Activated naive CD4-positive, alpha-beta T cell treated with anti-CD3 and anti-CD28 coated beads, Interleukin-2, amount 50 U/mL, for 72 hours (primary cell): ENCODE measurements around the gene B4GALT2. TPM values are rescaled to one million over a fixed set of nuclear protein-coding genes. Genes with fewer than 3 reads are reported as not detected.

Experiments used
- ATAC-seq, 2 donors: fragments of 150-1000 bp; cut with Tn5 transposase; 2 replicates each; pipeline ENCODE4 v1.10.0; 2021; ENCODE audit warnings: mild to moderate bottlenecking in 2 of 2, moderate library complexity in 2 of 2
- DNase-seq, 2 donors: peaks; one replicate each; pipeline ENCODE4 v3.0.0; 2021 to 2022; ENCODE audit warnings: low spot score in 2 of 2
- H3K27ac Mint-ChIP-seq, 2 donors: one replicate each; pipeline ENCODE4 v1.8.0; 2022; ENCODE audit warnings: mild to moderate bottlenecking in 2 of 2, mixed read lengths in 2 of 2
- H3K36me3 Mint-ChIP-seq, 2 donors: one replicate each; pipeline ENCODE4 v1.8.0; 2022; ENCODE audit warnings: mixed read lengths in 2 of 2
- H3K9me3 Mint-ChIP-seq, 2 donors: one replicate each; pipeline ENCODE4 v1.8.0; 2022; ENCODE audit warnings: mixed read lengths in 2 of 2
- total RNA-seq, 2 donors: library from RNA; stranded (reverse); gene quantifications; one replicate each; pipeline ENCODE4 v1.2.3, GENCODE V29; 2022

B4GALT2 gene
- total RNA-seq, 2 donors from 2014 or later = 11.3 to 24.8 TPM

DNA sequence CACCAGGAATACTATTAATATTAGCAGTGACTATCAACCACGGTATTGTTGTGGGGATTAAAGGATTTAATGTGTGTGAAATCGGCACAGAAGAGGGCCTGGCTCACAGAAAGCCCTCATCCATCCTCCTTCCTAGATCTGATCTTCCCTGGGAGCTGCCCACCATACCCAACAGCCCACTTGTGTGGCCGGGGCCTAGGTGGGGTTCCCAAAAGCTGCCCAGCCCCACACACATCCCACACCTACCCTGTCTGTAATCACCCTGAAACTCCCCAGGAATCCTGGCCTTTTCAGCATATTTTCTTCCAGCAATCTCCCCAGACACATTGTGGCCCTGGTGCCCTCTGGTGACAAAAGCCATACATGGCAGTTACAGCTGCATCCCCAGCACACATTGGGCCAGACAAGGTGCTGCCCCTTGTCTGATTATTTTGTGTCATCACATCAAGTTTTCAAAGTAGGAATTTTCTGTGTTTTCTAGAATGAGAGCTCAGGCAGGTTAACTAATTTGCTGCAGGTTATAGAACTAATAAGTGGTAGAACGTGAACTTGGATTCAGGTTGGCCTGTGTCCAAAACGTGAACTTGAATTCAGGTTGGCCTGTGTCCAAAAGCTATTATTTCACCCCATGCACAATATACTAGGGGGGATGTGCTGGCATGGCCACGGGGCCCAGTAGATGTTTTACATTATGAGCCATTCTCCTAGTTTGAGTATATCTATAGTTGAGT is 57.6 kb downstream of the B4GALT2 start:
- peak; percentile 81 to 87 for ATAC-seq
- no peaks in the 10 kb centered on the region for H3K36me3 Mint-ChIP-seq
- peak overlapping the region in 1 of 2 donors; percentile 6 for H3K27ac Mint-ChIP-seq
- H3K9me3 Mint-ChIP-seq = no peaks in the 10 kb centered on the region
- DNase-seq = peak in 1 of 2 donors; percentile 73

DNA sequence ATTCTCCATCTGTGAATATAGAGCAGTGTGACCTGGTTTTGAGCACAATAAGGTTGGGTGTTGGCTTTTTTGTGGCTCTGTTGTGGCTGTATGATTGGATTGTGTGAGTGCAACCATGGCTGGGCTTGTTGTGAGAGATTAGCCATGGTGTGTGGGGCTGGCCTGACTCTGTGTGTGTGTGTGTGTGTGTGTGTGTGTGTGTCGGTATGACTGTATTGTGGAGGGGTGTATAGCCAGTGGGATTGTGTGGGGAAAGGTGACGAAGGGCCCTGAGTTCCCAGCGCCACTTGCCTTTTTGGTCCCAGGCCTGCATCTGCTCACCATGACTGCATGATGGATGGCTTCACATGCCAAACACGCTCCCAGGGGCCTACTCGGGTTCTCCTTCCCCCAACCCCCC is 58.1 kb downstream of the B4GALT2 start:
- no peaks in the 10 kb centered on the region for H3K9me3 Mint-ChIP-seq
- DNase-seq = no peak
- no peaks in the 10 kb centered on the region for H3K36me3 Mint-ChIP-seq
- no peak overlapping the region for H3K27ac Mint-ChIP-seq
- ATAC-seq = no peak

GRCh38 chr1:44038876-44039657 is 60.1 kb downstream of the B4GALT2 start:
- no peak for DNase-seq

GRCh38 chr1:44040418-44040817 is 61.4 kb downstream of the B4GALT2 start:
- ATAC-seq = no peak

More at GRCh38 chr1:44038876-44039657, 60.1 kb downstream of the B4GALT2 start:
- Mint-ChIP-seq H3K9me3 (no peaks in the 10 kb centered on the region), H3K36me3 (no peaks in the 10 kb centered on the region), H3K27ac (no peak overlapping the region)
- no peak for ATAC-seq

More at GRCh38 chr1:44040418-44040817, 61.4 kb downstream of the B4GALT2 start:
- H3K9me3 Mint-ChIP-seq = no peaks in the 10 kb centered on the region
- no peak overlapping the region for H3K27ac Mint-ChIP-seq
- H3K36me3 Mint-ChIP-seq = no peaks in the 10 kb centered on the region
- DNase-seq = no peak

Other genes with a start within 250 kb of the B4GALT2 start
- gene ARTN, start 45.4 kb upstream of the B4GALT2 start, total RNA-seq = under 1 TPM in 1 of 2 donors, not detected in 1; 0.25 TPM
- gene IPO13, start 32.3 kb upstream of the B4GALT2 start, total RNA-seq = 10 to 100 TPM; 16.0 to 16.6 TPM
- gene DPH2, start 9.2 kb upstream of the B4GALT2 start, total RNA-seq = 10 to 100 TPM; 30.8 to 31.1 TPM
- 10 to 100 TPM; 86.5 to 89.1 TPM for gene ATP6V0B, start 4.2 kb upstream of the B4GALT2 start, total RNA-seq
- gene CCDC24, start 12.4 kb downstream of the B4GALT2 start, total RNA-seq = 1 to 10 TPM; 1.4 to 1.8 TPM
- 1 to 10 TPM; 5.1 to 6.2 TPM for gene SLC6A9, start 52.3 kb downstream of the B4GALT2 start, total RNA-seq
- not detected for gene KLF17, start 139.6 kb downstream of the B4GALT2 start, total RNA-seq
- gene KLF18, start 162.4 kb downstream of the B4GALT2 start, total RNA-seq = not detected
- 10 to 100 TPM; 46.2 to 60.9 TPM for gene DMAP1, start 234.3 kb downstream of the B4GALT2 start, total RNA-seq